Glutamatergic neuron (in vitro differentiated cells): Measurements from ENCODE around the gene RABGGTA. TPM values are rescaled to one million over a fixed set of nuclear protein-coding genes. Genes with fewer than 3 reads are reported as not detected.

ENCODE experiments used
- DNase-seq: peaks from one replicate; pipeline ENCODE4 v3.0.0; 2022
- H3K27ac Mint-ChIP-seq: one replicate; pipeline ENCODE4 v1.8.0; 2020; ENCODE audit warnings: mild to moderate bottlenecking, mixed read lengths, inconsistent platforms; ENCODE audit not compliant: unreplicated experiment
- H3K27me3 Mint-ChIP-seq: one replicate; pipeline ENCODE4 v1.8.0; 2020; ENCODE audit warnings: mild to moderate bottlenecking, moderate library complexity, mixed read lengths, inconsistent platforms; ENCODE audit not compliant: unreplicated experiment
- H3K36me3 Mint-ChIP-seq: one replicate; pipeline ENCODE4 v1.8.0; 2020; ENCODE audit warnings: mild to moderate bottlenecking, mixed read lengths, inconsistent platforms; ENCODE audit not compliant: unreplicated experiment
- H3K4me1 Mint-ChIP-seq: one replicate; pipeline ENCODE4 v1.8.0; 2020; ENCODE audit warnings: mild to moderate bottlenecking, low read depth, mixed read lengths, inconsistent platforms; ENCODE audit not compliant: unreplicated experiment
- H3K4me3 Mint-ChIP-seq: one replicate; pipeline ENCODE4 v1.8.0; 2020; ENCODE audit warnings: mild to moderate bottlenecking, mixed read lengths, inconsistent platforms; ENCODE audit not compliant: unreplicated experiment
- H3K9me3 Mint-ChIP-seq: one replicate; pipeline ENCODE4 v1.8.0; 2020; ENCODE audit warnings: mild to moderate bottlenecking, moderate library complexity, mixed read lengths, inconsistent platforms; ENCODE audit not compliant: unreplicated experiment
- total RNA-seq: library from RNA; stranded (reverse); fragmentation: NEBNext Ultra II Directional; extraction: Animal tissue kit (Norgen Biotek cat#: 25700); gene quantifications from one replicate; pipeline ENCODE4 v1.2.1, GENCODE V29; 2021; ENCODE audit not compliant: unreplicated experiment
- TF ChIP-seq, protein P1 (sequence below): fragments of 200-600 bp; sonication (generic); IDR thresholded peaks from one replicate; pipeline ENCODE4 v1.5.0; 2021; ENCODE audit not compliant: partially characterized antibody, unreplicated experiment

The RABGGTA gene
- total RNA-seq, 1 donor from 2014 or later: 30.3 TPM

DNA sequence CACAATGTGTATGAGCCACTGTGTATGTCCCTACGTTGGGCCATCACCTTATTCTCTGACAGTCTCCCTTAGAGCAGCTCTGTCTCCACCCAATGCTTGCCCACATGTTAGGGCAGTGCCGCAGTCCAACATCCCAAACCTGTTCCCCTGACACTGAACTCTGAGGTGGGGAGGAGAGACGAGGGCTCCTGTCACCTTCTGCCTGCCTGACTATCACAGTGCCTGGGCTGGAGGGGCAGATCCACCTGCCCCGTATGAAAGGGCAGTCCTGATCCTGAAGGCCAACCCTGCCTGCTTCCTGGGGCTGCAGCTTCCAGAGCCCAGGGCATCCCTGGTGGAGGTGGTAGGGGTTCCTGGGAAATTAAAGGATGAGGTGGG lies 10.6 kb downstream of the RABGGTA start:
- Mint-ChIP-seq H3K36me3 (no peaks in the 10 kb centered on the region), H3K4me1 (no peaks in the 10 kb centered on the region)

DNA sequence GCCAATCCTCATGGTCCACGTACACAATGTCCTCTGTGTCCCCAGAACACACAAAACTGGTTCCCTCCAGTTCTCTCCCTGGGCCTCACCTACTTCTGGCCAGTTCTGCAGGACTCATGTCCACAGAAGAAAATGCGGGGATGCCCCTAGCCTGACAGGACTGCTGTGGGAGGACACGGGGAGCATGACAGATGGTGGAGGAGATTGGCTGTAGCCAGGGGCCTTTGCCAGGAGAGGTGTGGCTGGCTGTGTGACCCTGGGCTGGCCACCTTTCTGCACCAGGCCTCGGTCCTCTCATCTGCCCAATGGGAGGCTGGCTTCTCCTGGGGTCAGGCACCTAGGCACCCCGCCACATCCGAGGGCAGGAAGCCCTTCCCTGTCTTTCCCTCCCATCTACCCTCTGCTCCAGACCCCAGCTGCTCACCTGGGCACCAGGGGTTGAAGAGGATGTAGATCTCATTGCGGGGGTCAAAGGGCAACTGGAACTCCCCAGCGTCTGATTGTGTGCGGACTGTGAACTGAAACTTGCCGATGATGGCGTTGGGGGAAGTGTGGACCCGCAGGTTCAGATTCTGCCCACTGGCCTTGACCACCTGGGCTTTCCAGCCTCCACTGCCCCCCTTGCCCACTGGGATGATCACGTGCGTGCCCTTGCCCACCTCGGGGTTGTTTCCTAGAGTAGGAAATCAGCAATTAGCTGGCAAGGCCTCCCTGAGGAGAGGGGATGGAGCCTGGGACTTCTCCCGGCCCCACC lies 11.2 kb downstream of the RABGGTA start:
- TF ChIP-seq, protein P1, sequence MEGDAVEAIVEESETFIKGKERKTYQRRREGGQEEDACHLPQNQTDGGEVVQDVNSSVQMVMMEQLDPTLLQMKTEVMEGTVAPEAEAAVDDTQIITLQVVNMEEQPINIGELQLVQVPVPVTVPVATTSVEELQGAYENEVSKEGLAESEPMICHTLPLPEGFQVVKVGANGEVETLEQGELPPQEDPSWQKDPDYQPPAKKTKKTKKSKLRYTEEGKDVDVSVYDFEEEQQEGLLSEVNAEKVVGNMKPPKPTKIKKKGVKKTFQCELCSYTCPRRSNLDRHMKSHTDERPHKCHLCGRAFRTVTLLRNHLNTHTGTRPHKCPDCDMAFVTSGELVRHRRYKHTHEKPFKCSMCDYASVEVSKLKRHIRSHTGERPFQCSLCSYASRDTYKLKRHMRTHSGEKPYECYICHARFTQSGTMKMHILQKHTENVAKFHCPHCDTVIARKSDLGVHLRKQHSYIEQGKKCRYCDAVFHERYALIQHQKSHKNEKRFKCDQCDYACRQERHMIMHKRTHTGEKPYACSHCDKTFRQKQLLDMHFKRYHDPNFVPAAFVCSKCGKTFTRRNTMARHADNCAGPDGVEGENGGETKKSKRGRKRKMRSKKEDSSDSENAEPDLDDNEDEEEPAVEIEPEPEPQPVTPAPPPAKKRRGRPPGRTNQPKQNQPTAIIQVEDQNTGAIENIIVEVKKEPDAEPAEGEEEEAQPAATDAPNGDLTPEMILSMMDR: no peak
- Mint-ChIP-seq H3K27ac (no peak overlapping the region), H3K4me3 (no peak overlapping the region), H3K36me3 (no peaks in the 10 kb centered on the region), H3K4me1 (no peaks in the 10 kb centered on the region), H3K27me3 (peaks cover 8% of the 10 kb centered on the region), H3K9me3 (peaks cover 1% of the 10 kb centered on the region)
- DNase-seq: no peak

More for the DNA sequence above, 10.6 kb downstream of the RABGGTA start:
- TF ChIP-seq, protein P1: no peak
- Mint-ChIP-seq H3K27ac (no peak overlapping the region), H3K27me3 (peaks cover 8% of the 10 kb centered on the region), H3K9me3 (peaks cover 1% of the 10 kb centered on the region), H3K4me3 (no peak overlapping the region)
- DNase-seq: no peak

DNA sequence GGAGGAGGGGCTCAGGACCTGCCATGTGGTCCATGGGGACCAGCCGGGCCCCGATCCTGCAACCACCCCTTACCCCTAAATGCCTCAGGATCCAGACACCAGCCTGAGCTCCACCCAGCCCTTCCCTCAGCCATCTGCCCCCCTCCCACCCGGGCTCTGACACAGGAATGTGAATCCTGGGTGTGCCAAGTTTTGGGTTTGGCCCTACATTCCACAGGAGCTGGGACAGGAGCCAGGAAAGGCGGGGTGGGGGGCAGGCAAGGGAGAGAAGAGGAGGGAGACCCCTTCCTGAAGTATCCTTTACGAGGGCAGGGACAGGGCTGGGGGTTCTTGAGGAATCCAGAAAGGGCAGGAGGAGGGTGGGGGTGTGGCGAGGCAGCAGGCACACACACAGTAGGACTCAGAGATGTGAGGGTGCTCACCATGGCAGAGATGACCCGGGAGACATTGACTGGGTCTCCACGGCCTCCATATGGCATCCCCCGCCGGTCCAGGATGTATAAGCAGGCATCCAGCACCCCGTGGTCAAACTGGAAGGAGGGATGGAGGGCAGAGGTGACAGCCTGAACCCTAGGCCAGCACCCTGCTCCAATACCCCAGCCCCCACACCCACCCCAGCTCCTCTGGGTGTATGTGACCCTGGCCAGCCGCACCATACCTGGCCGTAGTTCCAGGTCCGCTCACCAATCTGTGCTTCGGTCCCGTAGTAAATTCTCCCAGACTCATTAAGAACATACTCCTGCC lies 11.9 kb downstream of the RABGGTA start:
- TF ChIP-seq, protein P1: no peak
- no peak for DNase-seq
- H3K27ac Mint-ChIP-seq: no peak overlapping the region
- H3K36me3 Mint-ChIP-seq: no peaks in the 10 kb centered on the region
- H3K9me3 Mint-ChIP-seq: peaks cover 1% of the 10 kb centered on the region
- no peak overlapping the region for H3K4me3 Mint-ChIP-seq
- H3K4me1 Mint-ChIP-seq: no peaks in the 10 kb centered on the region
- peaks cover 8% of the 10 kb centered on the region for H3K27me3 Mint-ChIP-seq

DNA sequence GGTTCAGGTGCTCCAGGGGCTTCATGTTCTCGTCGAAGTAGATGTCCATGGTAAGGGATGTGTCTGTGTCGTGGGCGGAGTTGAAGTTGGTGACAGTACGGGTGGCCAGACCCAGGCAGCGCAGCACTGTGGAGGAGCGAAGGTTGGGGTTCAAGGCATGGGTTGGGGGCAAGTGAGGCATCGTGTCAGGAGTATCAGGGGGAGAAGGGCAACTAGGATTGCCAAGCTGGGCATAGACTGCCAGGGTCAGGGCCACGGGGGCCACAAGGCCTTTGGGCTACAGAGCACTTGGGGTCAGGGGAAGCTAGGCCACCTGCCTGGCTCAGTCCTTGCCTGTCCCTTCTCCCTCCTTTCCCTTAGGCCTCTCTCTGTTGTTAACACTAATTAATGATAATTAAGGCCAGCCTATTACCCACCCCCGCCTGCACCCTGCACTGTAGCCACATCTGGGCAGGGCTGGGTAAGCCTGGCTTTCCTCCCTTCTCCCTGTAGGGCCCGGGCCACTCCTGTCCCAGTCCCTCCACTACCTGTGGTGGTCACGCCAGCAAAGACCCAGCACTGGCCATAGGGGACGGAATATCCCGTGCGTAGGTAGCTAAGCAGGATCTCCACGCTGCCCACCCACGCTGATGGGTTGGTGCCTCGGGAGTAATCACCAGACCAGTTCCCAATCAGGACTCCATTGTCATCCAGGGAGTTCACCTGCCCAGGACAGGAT lies 12.7 kb downstream of the RABGGTA start:
- no peaks in the 10 kb centered on the region for H3K36me3 Mint-ChIP-seq

More for the DNA sequence above, 12.7 kb downstream of the RABGGTA start:
- TF ChIP-seq, protein P1: no peak
- Mint-ChIP-seq H3K9me3 (peaks cover 1% of the 10 kb centered on the region), H3K4me3 (no peak overlapping the region), H3K27ac (no peak overlapping the region), H3K27me3 (peaks cover 10% of the 10 kb centered on the region), H3K4me1 (no peaks in the 10 kb centered on the region)
- no peak for DNase-seq
